ENCODE data around the gene INTU. TPM values are rescaled to one million over a fixed set of nuclear protein-coding genes. Genes with fewer than 3 reads are reported as not detected.

The INTU gene
- total RNA-seq, 4 donors from 2014 or later, result 10.5 to 28.8 (median 18.0) TPM

DNA sequence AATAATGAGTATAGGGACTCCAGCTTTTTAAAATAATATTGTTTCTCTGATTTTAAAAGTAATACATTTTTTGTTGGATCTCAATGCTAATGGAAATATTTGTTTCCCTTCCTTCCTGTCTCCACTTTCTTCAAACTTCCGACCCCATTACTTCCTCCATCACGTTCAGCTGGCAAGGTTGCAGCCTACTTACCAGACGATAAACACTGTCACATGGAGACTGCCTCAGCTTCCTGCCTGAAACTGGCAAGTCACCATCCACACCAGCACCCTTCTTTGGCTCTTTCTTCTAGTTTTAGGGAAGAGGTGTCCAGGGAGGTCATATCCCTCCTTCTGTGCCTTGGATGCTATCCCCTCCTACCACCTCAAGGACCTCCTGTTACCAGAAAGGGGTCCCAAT is 3.4 kb upstream of the INTU start:
- no peak for DNase-seq (ENCODE audit: low spot score in 2 of 2)
- no peaks in the 10 kb centered on the region for H3K27me3 ChIP-seq
- H3K9me3 ChIP-seq, result no peaks in the 10 kb centered on the region
- 60 to 84% methylated on average over 3 of the region's 3 CpGs for WGBS, 2 donors
- TF ChIP-seq CTCF (IDR thresholded peaks at IDR 0.05), result no peak
- TF ChIP-seq EP300 (IDR thresholded peaks at IDR 0.05), result no peak
- TF ChIP-seq POLR2A (IDR thresholded peaks at IDR 0.05), result no peak
- no peak overlapping the region for H3K4me3 ChIP-seq
- H3K4me1 ChIP-seq, result peaks cover 0 to 20% (median 0%) of the 10 kb centered on the region in 4 donors
- H3K36me3 ChIP-seq, result no peaks in the 10 kb centered on the region
- H3K27ac ChIP-seq, result no peak overlapping the region

DNA sequence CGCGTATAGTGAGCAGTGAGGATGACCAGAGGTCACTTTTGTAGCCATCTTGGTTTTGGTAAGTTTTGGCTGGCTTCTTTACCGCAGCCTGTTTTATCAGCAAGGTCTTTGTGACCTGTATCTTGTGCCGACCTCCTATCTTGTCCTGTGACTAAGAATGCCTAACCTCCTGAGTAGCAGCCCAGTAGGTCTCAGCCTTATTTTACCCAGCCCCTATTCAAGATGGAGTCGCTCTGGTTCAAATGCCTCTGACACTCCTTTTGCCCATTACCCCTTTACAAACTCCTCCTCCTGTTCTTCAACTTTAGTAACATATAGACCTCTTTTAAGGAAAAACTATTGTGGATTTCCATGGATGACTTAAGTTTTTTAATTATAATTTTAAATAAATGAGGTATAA is 2.6 kb upstream of the INTU start:
- DNase-seq (ENCODE audit: low spot score in 2 of 2), result no peak
- Histone ChIP-seq H3K4me3 (no peak overlapping the region), H3K9me3 (no peaks in the 10 kb centered on the region), H3K27me3 (no peaks in the 10 kb centered on the region), H3K4me1 (peaks cover 0 to 19% (median 0%) of the 10 kb centered on the region in 4 donors), H3K36me3 (no peaks in the 10 kb centered on the region), H3K27ac (no peak overlapping the region)
- no peak for TF ChIP-seq POLR2A (IDR thresholded peaks at IDR 0.05)
- no peak for TF ChIP-seq CTCF (IDR thresholded peaks at IDR 0.05)
- no peak for TF ChIP-seq EP300 (IDR thresholded peaks at IDR 0.05)
- 94 to 95% methylated on average over 5 of the region's 5 CpGs for WGBS, 2 donors

DNA sequence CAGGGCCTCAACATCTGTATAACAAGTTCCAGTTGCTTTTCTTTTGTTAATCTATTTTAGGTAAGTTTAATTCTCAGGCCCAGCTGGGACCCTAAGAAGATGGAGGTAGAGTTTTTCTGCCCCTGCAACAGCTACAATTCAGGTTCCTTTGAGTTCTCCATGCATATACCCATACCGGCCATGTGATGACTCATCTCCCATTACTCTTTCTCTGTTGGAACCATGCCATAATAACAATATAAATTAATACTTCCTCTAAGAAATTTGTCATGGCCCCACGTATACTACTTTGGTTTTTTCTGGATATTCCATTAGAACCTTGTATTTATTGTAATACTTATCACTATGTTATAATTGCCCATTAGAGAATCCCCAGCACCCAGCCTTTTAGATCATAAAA is 1.3 kb upstream of the INTU start:
- Histone ChIP-seq H3K27ac (no peak overlapping the region), H3K27me3 (no peaks in the 10 kb centered on the region), H3K36me3 (no peaks in the 10 kb centered on the region), H3K4me1 (peaks cover 0 to 19% (median 0%) of the 10 kb centered on the region in 4 donors), H3K9me3 (no peaks in the 10 kb centered on the region), H3K4me3 (no peak overlapping the region)
- 32 to 53% methylated on average over 2 of the region's 2 CpGs for WGBS, 2 donors
- DNase-seq (ENCODE audit: low spot score in 2 of 2), result no peak
- TF ChIP-seq CTCF (IDR thresholded peaks at IDR 0.05), result no peak
- no peak for TF ChIP-seq POLR2A (IDR thresholded peaks at IDR 0.05)
- TF ChIP-seq EP300 (IDR thresholded peaks at IDR 0.05), result no peak

GRCh38 chr4:127634181-127634580 is 1.4 kb downstream of the INTU start:
- H3K27me3 ChIP-seq, result no peaks in the 10 kb centered on the region
- WGBS, 2 donors, result 83 to 85% methylated on average over 3 of the region's 3 CpGs
- H3K27ac ChIP-seq, result no peak overlapping the region
- no peak overlapping the region for H3K4me3 ChIP-seq
- TF ChIP-seq POLR2A (IDR thresholded peaks at IDR 0.05) (no peak), CTCF (IDR thresholded peaks at IDR 0.05) (no peak), EP300 (IDR thresholded peaks at IDR 0.05) (no peak)
- H3K36me3 ChIP-seq, result no peaks in the 10 kb centered on the region
- peaks cover 0 to 19% (median 0%) of the 10 kb centered on the region in 4 donors for H3K4me1 ChIP-seq
- DNase-seq (ENCODE audit: low spot score in 2 of 2), result no peak
- H3K9me3 ChIP-seq, result no peaks in the 10 kb centered on the region

GRCh38 chr4:127641524-127641923 is 8.8 kb downstream of the INTU start:
- H3K36me3 ChIP-seq, result peaks cover 0 to 23% (median 0%) of the 10 kb centered on the region in 3 donors
- TF ChIP-seq POLR2A (IDR thresholded peaks at IDR 0.05) (no peak), EP300 (IDR thresholded peaks at IDR 0.05) (no peak), CTCF (IDR thresholded peaks at IDR 0.05) (no peak)
- DNase-seq (ENCODE audit: low spot score in 2 of 2), result no peak
- H3K4me1 ChIP-seq, result peaks cover 0 to 6% (median 0%) of the 10 kb centered on the region in 4 donors
- no peaks in the 10 kb centered on the region for H3K27me3 ChIP-seq
- H3K4me3 ChIP-seq, result no peak overlapping the region
- no peak overlapping the region for H3K27ac ChIP-seq
- H3K9me3 ChIP-seq, result no peaks in the 10 kb centered on the region
- 70 to 71% methylated on average over 4 of the region's 4 CpGs for WGBS, 2 donors

All from tibial nerve (tissue), 4 donors.